ENCODE results near the gene LRP3. TPM values are rescaled to one million over a fixed set of nuclear protein-coding genes. Genes with fewer than 3 reads are reported as not detected.

Gene LRP3
- total RNA-seq, 1 experiment from 2014 or later, result 29.0 TPM

GRCh38 chr19:33159893-33160292 lies 34.2 kb upstream of the LRP3 start:
- Histone ChIP-seq H3K9me3 (ENCODE audit: control insufficient read depth in 1 of 2, insufficient read depth in 1 of 2, low read depth in 1 of 2, low read length in 2 of 2) (no peaks in the 10 kb centered on the region), H3K9me2 (ENCODE audit: insufficient read depth) (no peaks in the 10 kb centered on the region), H3K27ac (ENCODE audit: low read depth, low read length) (no peak overlapping the region), H3K27me3 (ENCODE audit: insufficient read depth, low read length) (no peaks in the 10 kb centered on the region), H3K79me2 (ENCODE audit: insufficient read depth, low read length) (no peaks in the 10 kb centered on the region), H2AFZ (ENCODE audit: low read depth, low read length, poor library complexity, severe bottlenecking) (no peak overlapping the region), H3K4me2 (ENCODE audit: low read length) (no peak overlapping the region), H4K20me1 (ENCODE audit: insufficient read depth) (no peaks in the 10 kb centered on the region), H3K36me3 (ENCODE audit: control insufficient read depth in 1 of 2, insufficient read depth in 2 of 2, low read length in 2 of 2) (no peaks in the 10 kb centered on the region), H3K4me3 (replicated peaks in 1 of 2; ENCODE audit: low read depth in 1 of 2, low read length in 2 of 2) (no peak overlapping the region), H3K9ac (ENCODE audit: low read length) (no peak overlapping the region), H3K4me1 (ENCODE audit: control insufficient read depth in 1 of 2, insufficient read depth in 2 of 2, low read length in 2 of 2) (no peaks in the 10 kb centered on the region)
- TF ChIP-seq CTCF (IDR thresholded peaks at IDR 0.05 in 2 of 3, conservative IDR thresholded peaks at IDR 0.05 in 1 of 3; ENCODE audit: borderline replicate concordance in 1 of 3, insufficient read depth in 1 of 3, low read depth in 2 of 3, low read length in 2 of 3), result no peak
- TF ChIP-seq ZFX (IDR thresholded peaks at IDR 0.05), result no peak
- no peak for TF ChIP-seq ATF3 (IDR thresholded peaks at IDR 0.05)
- no peak for TF ChIP-seq CBX3 (IDR thresholded peaks at IDR 0.05; ENCODE audit: low read depth)
- TF ChIP-seq POLR2AphosphoS5 (IDR thresholded peaks at IDR 0.05; ENCODE audit: low read depth, low read length), result no peak
- TF ChIP-seq REST (IDR thresholded peaks at IDR 0.05; ENCODE audit: low read depth), result no peak
- TF ChIP-seq EGR1 (IDR thresholded peaks at IDR 0.05; ENCODE audit: low read depth), result no peak
- no peak for TF ChIP-seq JUND (IDR thresholded peaks at IDR 0.05)
- DNase-seq (ENCODE audit: low read depth, low spot score) (no peak), ATAC-seq (no peak)
- POLR2A ChIA-PET, result no interaction called here
- RAD21 ChIA-PET (ENCODE audit: low non-redundant PET in 1 of 2, low total read pairs in 2 of 2, uncharacterized antibody in 2 of 2, unreplicated experiment in 2 of 2), result no interaction called here
- no TSS peak for BruUV-seq (replicated peaks)
- intact Hi-C loops (cut with micrococcal nuclease), result no loop called here
- CTCF ChIA-PET, result no interaction called here

Data from HCT116 (cell line).